Panc1 (cell line): ENCODE results near the gene SYCP3. TPM values are rescaled to one million over a fixed set of nuclear protein-coding genes. Genes with fewer than 3 reads are reported as not detected.

Experiments used
- ATAC-seq: fragments of 200-7000 bp; cut with Tn5 transposase; 2 replicates; pipeline ENCODE4 v1.9.1; 2020; ENCODE audit warnings: mild to moderate bottlenecking, moderate library complexity
- BruUV-seq: library from RNA; stranded (reverse); fragments of 400-500 nt; replicated peaks from 2 replicates; lab custom pipeline; 2021; lab: Mats Ljungman, UMichigan
- CTCF ChIA-PET: fragments of 300-600 bp; sonication (Branson Sonifier 250); formaldehyde crosslinking; loops from one replicate; lab custom pipeline; 2022; ENCODE audit warnings: antibody characterized with exemption; lab: Charles Lee
- POLR2A ChIA-PET: fragments of 300-600 bp; sonication (Branson Sonifier 250); formaldehyde crosslinking; loops from one replicate; lab custom pipeline; 2022; ENCODE audit warnings: antibody characterized with exemption; lab: Charles Lee
- DNase-seq: peaks from one replicate; pipeline ENCODE4 v3.0.0-alpha.2; 2010; ENCODE audit warnings: low read depth, low spot score
- H3K27ac ChIP-seq: 2 replicates; pipeline ENCODE4 v1.5.1; 2011; ENCODE audit warnings: mild to moderate bottlenecking, low read length, inconsistent platforms
- H3K27me3 ChIP-seq: fragments of 200-500 bp; sonication (Bioruptor generic); 2 replicates; pipeline ENCODE4 v1.6.0; 2014; ENCODE audit warnings: low read length, inconsistent platforms; ENCODE audit not compliant: control insufficient read depth, insufficient read depth
- H3K36me3 ChIP-seq: fragments of 200-500 bp; sonication (Bioruptor generic); 2 replicates; pipeline ENCODE4 v1.5.1; 2014; ENCODE audit warnings: inconsistent platforms, mild to moderate bottlenecking, low read length, moderate library complexity; ENCODE audit not compliant: control insufficient read depth, insufficient read depth
- H3K4me1 ChIP-seq: 2 replicates; pipeline ENCODE4 v1.5.1; 2011; ENCODE audit warnings: inconsistent platforms, mild to moderate bottlenecking, low read length, moderate library complexity; ENCODE audit not compliant: control insufficient read depth, insufficient read depth
- H3K4me3 ChIP-seq, 2 experiments: 2 replicates each; pipeline ENCODE4 v1.5.1; 2011 to 2012; ENCODE audit warnings: low read depth in 2 of 2, low read length in 2 of 2, mild to moderate bottlenecking in 2 of 2, inconsistent platforms in 1 of 2, moderate library complexity in 1 of 2
- H3K9me3 ChIP-seq: fragments of 200-500 bp; sonication (Bioruptor generic); 2 replicates; pipeline ENCODE4 v1.5.1; 2014; ENCODE audit warnings: low read depth, mild to moderate bottlenecking, inconsistent platforms, low read length, moderate library complexity; ENCODE audit not compliant: control insufficient read depth, insufficient read depth
- CTCF ChIP-seq: fragments of 450-650 bp; IDR thresholded peaks from 2 replicates; pipeline ENCODE4 v1.5.1; 2017; ENCODE audit warnings: mild to moderate bottlenecking
- POLR2AphosphoS5 ChIP-seq: IDR thresholded peaks from 2 replicates; pipeline ENCODE4 v1.6.1; 2012; ENCODE audit warnings: mild to moderate bottlenecking, low read depth, low read length, moderate library complexity
- REST ChIP-seq, 2 experiments: IDR thresholded peaks; 2 replicates each; pipeline ENCODE4 v1.6.1; 2011 to 2012; ENCODE audit warnings: low read depth in 2 of 2, control low read depth in 1 of 2, low read length in 1 of 2, mild to moderate bottlenecking in 1 of 2, moderate library complexity in 1 of 2; ENCODE audit not compliant: insufficient read depth in 1 of 2
- SIN3A ChIP-seq: IDR thresholded peaks from 2 replicates; pipeline ENCODE4 v1.6.1; 2012; ENCODE audit warnings: low read depth, mild to moderate bottlenecking, low read length, moderate library complexity, borderline replicate concordance; ENCODE audit not compliant: insufficient read depth
- TCF7L2 ChIP-seq: IDR thresholded peaks from 2 replicates; pipeline ENCODE4 v1.6.1; 2011; ENCODE audit warnings: mild to moderate bottlenecking, low read depth, low read length, inconsistent platforms
- in situ Hi-C: cut with HindIII; loops from 2 replicates; pipeline ENCODE4 v1.10.0; 2016; ENCODE audit warnings: low sequenced_read_pairs, low pct_unique_long_range_greater_than_20kb
- intact Hi-C: fragments of 100-400 bp; cut with micrococcal nuclease; formaldehyde crosslinking; loops from one replicate; pipeline ENCODE4 v1.10.0; 2022; ENCODE audit not compliant: unreplicated experiment
- total RNA-seq: library from RNA; stranded (reverse); gene quantifications from one replicate; pipeline ENCODE4 v1.2.1, GENCODE V29; 2021; ENCODE audit not compliant: unreplicated experiment

The SYCP3 gene
- total RNA-seq, 1 experiment from 2014 or later = not detected

DNA sequence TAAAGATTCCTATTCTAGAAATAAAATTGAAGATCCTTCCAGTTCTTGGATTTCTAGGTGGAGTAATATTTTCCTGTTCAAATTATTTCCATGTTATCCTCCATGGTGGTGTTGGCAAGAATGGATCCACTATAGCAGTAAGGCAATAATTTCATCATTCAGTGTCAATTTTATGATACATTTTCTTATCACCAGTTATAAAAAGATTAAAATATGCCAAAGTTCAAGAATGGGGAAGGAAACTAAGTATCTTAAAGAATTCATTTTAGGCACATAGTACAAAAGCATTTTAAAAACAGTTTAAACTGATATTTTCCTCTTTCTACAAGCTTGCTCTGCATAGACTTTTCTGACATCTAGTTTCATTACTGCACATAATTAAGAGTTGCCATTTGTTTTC, 19.1 kb downstream of the SYCP3 start:
- TF ChIP-seq REST (IDR thresholded peaks at IDR 0.05; ENCODE audit: insufficient read depth in 1 of 2, low read depth in 2 of 2, low read length in 1 of 2) = no peak
- Histone ChIP-seq H3K36me3 (peaks cover 18% of the 10 kb centered on the region), H3K27me3 (no peaks in the 10 kb centered on the region), H3K4me3 (no peak overlapping the region), H3K9me3 (no peaks in the 10 kb centered on the region), H3K4me1 (peaks cover 3% of the 10 kb centered on the region; the same call in 1 of the 2 replicates), H3K27ac (no peak overlapping the region)
- ATAC-seq = no peak
- ChIA-PET CTCF (no interaction called here), POLR2A (no interaction called here)
- intact Hi-C loops = no loop called here
- in situ Hi-C loops = no loop called here
- BruUV-seq = no TSS peak
- no peak for DNase-seq

DNA sequence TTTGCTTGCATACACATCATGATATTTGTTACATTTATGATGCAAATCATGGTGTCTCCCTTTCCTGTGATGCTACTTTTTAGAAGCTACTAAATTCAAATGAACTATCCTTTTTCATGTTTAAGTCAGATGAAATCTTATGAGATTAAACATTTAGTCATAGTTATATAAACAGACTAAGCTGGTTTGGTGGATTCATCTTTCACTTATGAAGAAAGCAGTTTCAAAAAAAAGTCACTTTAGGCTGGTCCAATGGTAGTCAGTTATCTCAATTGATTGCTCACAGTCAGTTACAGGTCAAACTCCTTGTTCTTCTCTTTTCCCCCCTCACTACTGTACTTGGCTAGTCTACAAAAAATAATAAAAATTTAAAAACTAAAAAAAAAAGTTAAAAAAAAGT, 19.7 kb downstream of the SYCP3 start:
- Histone ChIP-seq H3K9me3 (no peaks in the 10 kb centered on the region), H3K36me3 (peaks cover 16% of the 10 kb centered on the region), H3K27me3 (no peaks in the 10 kb centered on the region), H3K4me3 (no peak overlapping the region), H3K27ac (no peak overlapping the region), H3K4me1 (peaks cover 8% of the 10 kb centered on the region)
- intact Hi-C loops = no loop called here
- in situ Hi-C loops = no loop called here
- BruUV-seq = no TSS peak
- ATAC-seq (no peak), DNase-seq (no peak)
- TF ChIP-seq CTCF (no peak), SIN3A (no peak), POLR2AphosphoS5 (no peak), TCF7L2 (no peak), REST (IDR thresholded peaks at IDR 0.05; ENCODE audit: insufficient read depth in 1 of 2, low read depth in 2 of 2, low read length in 1 of 2) (no peak)
- ChIA-PET CTCF (no interaction called here), POLR2A (no interaction called here)
